Measurements from ENCODE around the gene PPM1A.
A peak's percentile ranks its signal among the peaks of the same experiment; 100 is the strongest.

Gene PPM1A

GRCh38 chr14:60275932-60276331 lies 26.9 kb downstream of the PPM1A start:
- no peaks in the 10 kb centered on the region for H3K36me3 ChIP-seq (ENCODE audit: insufficient read depth, low read depth, low read length)
- H3K9ac ChIP-seq (ENCODE audit: low read depth, low read length): no peak overlapping the region; the same call in 1 of the 2 replicates
- H3K4me3 ChIP-seq (ENCODE audit: low read length): no peak overlapping the region
- H3K9me3 ChIP-seq (ENCODE audit: insufficient read depth, low read depth, low read length): no peaks in the 10 kb centered on the region
- H3K4me1 ChIP-seq (ENCODE audit: insufficient read depth, low read length): peaks cover 35% of the 10 kb centered on the region
- H3K27ac ChIP-seq (ENCODE audit: low read length): no peak overlapping the region
- no peaks in the 10 kb centered on the region for H3K27me3 ChIP-seq (ENCODE audit: insufficient read depth, low read length)

- Histone ChIP-seq H3K4me1 (ENCODE audit: insufficient read depth, low read length) (peaks cover 35% of the 10 kb centered on the region), H3K4me3 (ENCODE audit: low read length) (no peak overlapping the region), H3K9me3 (ENCODE audit: insufficient read depth, low read depth, low read length) (no peaks in the 10 kb centered on the region), H3K36me3 (ENCODE audit: insufficient read depth, low read depth, low read length) (no peaks in the 10 kb centered on the region), H3K27ac (ENCODE audit: low read length) (no peak overlapping the region), H3K9ac (ENCODE audit: low read depth, low read length) (no peak overlapping the region; the same call in 1 of the 2 replicates), H3K27me3 (ENCODE audit: insufficient read depth, low read length) (no peaks in the 10 kb centered on the region)
Measured at GRCh38 chr14:60276347-60276746, 27.3 kb downstream of the PPM1A start.

- H3K36me3 ChIP-seq (ENCODE audit: insufficient read depth, low read depth, low read length): peaks cover 4% of the 10 kb centered on the region
- H3K9ac ChIP-seq (ENCODE audit: low read depth, low read length): peak overlapping the region; percentile 56; the same call in 1 of the 2 replicates
- peak overlapping the region; percentile 44; the same call in 1 of the 2 replicates for H3K4me3 ChIP-seq (ENCODE audit: low read length)
- peaks cover 33% of the 10 kb centered on the region for H3K4me1 ChIP-seq (ENCODE audit: insufficient read depth, low read length)
- H3K9me3 ChIP-seq (ENCODE audit: insufficient read depth, low read depth, low read length): no peaks in the 10 kb centered on the region
- no peaks in the 10 kb centered on the region for H3K27me3 ChIP-seq (ENCODE audit: insufficient read depth, low read length)
- H3K27ac ChIP-seq (ENCODE audit: low read length): no peak overlapping the region
Measured at GRCh38 chr14:60277605-60278190, 28.7 kb downstream of the PPM1A start.

- Histone ChIP-seq H3K4me1 (ENCODE audit: insufficient read depth, low read length) (peaks cover 33% of the 10 kb centered on the region), H3K36me3 (ENCODE audit: insufficient read depth, low read depth, low read length) (peaks cover 10% of the 10 kb centered on the region), H3K4me3 (ENCODE audit: low read length) (peak overlapping the region; percentile 44), H3K27ac (ENCODE audit: low read length) (peak overlapping the region; percentile 52), H3K9me3 (ENCODE audit: insufficient read depth, low read depth, low read length) (no peaks in the 10 kb centered on the region), H3K27me3 (ENCODE audit: insufficient read depth, low read length) (no peaks in the 10 kb centered on the region), H3K9ac (ENCODE audit: low read depth, low read length) (peak overlapping the region; percentile 56; the same call in 1 of the 2 replicates)
Measured at GRCh38 chr14:60278350-60278749, 29.3 kb downstream of the PPM1A start.

GRCh38 chr14:60287452-60287851 lies 38.4 kb downstream of the PPM1A start:
- Histone ChIP-seq H3K9me3 (ENCODE audit: insufficient read depth, low read depth, low read length) (no peaks in the 10 kb centered on the region), H3K4me1 (ENCODE audit: insufficient read depth, low read length) (peaks cover 8% of the 10 kb centered on the region), H3K27me3 (ENCODE audit: insufficient read depth, low read length) (no peaks in the 10 kb centered on the region), H3K27ac (ENCODE audit: low read length) (no peak overlapping the region), H3K4me3 (ENCODE audit: low read length) (no peak overlapping the region), H3K36me3 (ENCODE audit: insufficient read depth, low read depth, low read length) (peaks cover 47% of the 10 kb centered on the region), H3K9ac (ENCODE audit: low read depth, low read length) (no peak overlapping the region)

GRCh38 chr14:60288279-60288678 lies 39.3 kb downstream of the PPM1A start:
- Histone ChIP-seq H3K4me1 (ENCODE audit: insufficient read depth, low read length) (peaks cover 8% of the 10 kb centered on the region), H3K36me3 (ENCODE audit: insufficient read depth, low read depth, low read length) (peaks cover 47% of the 10 kb centered on the region), H3K9ac (ENCODE audit: low read depth, low read length) (no peak overlapping the region)

GRCh38 chr14:60294411-60295069 lies 45.5 kb downstream of the PPM1A start:
- H3K27ac ChIP-seq (ENCODE audit: low read length): no peak overlapping the region
- no peaks in the 10 kb centered on the region for H3K27me3 ChIP-seq (ENCODE audit: insufficient read depth, low read length)
- no peaks in the 10 kb centered on the region for H3K9me3 ChIP-seq (ENCODE audit: insufficient read depth, low read depth, low read length)
- H3K36me3 ChIP-seq (ENCODE audit: insufficient read depth, low read depth, low read length): peaks cover 30% of the 10 kb centered on the region
- no peak overlapping the region for H3K9ac ChIP-seq (ENCODE audit: low read depth, low read length)
- peaks cover 13% of the 10 kb centered on the region for H3K4me1 ChIP-seq (ENCODE audit: insufficient read depth, low read length)
- H3K4me3 ChIP-seq (ENCODE audit: low read length): no peak overlapping the region

More at GRCh38 chr14:60288279-60288678, 39.3 kb downstream of the PPM1A start:
- H3K4me3 ChIP-seq (ENCODE audit: low read length): no peak overlapping the region
- no peaks in the 10 kb centered on the region for H3K9me3 ChIP-seq (ENCODE audit: insufficient read depth, low read depth, low read length)
- H3K27ac ChIP-seq (ENCODE audit: low read length): no peak overlapping the region
- H3K27me3 ChIP-seq (ENCODE audit: insufficient read depth, low read length): no peaks in the 10 kb centered on the region

GRCh38 chr14:60300019-60300418 lies 51.0 kb downstream of the PPM1A start:
- H3K9me3 ChIP-seq (ENCODE audit: insufficient read depth, low read depth, low read length): no peaks in the 10 kb centered on the region
- no peaks in the 10 kb centered on the region for H3K36me3 ChIP-seq (ENCODE audit: insufficient read depth, low read depth, low read length)
- peaks cover 26% of the 10 kb centered on the region for H3K4me1 ChIP-seq (ENCODE audit: insufficient read depth, low read length)
- H3K27ac ChIP-seq (ENCODE audit: low read length): no peak overlapping the region
- no peak overlapping the region for H3K9ac ChIP-seq (ENCODE audit: low read depth, low read length)
- no peaks in the 10 kb centered on the region for H3K27me3 ChIP-seq (ENCODE audit: insufficient read depth, low read length)
- H3K4me3 ChIP-seq (ENCODE audit: low read length): no peak overlapping the region

- Histone ChIP-seq H3K4me3 (ENCODE audit: low read length) (no peak overlapping the region), H3K27ac (ENCODE audit: low read length) (no peak overlapping the region), H3K4me1 (ENCODE audit: insufficient read depth, low read length) (peaks cover 25% of the 10 kb centered on the region), H3K27me3 (ENCODE audit: insufficient read depth, low read length) (no peaks in the 10 kb centered on the region), H3K36me3 (ENCODE audit: insufficient read depth, low read depth, low read length) (no peaks in the 10 kb centered on the region), H3K9me3 (ENCODE audit: insufficient read depth, low read depth, low read length) (no peaks in the 10 kb centered on the region), H3K9ac (ENCODE audit: low read depth, low read length) (no peak overlapping the region)
Measured at GRCh38 chr14:60301685-60302084, 52.7 kb downstream of the PPM1A start.

- H3K4me1 ChIP-seq (ENCODE audit: insufficient read depth, low read length): peaks cover 25% of the 10 kb centered on the region
- H3K9ac ChIP-seq (ENCODE audit: low read depth, low read length): no peak overlapping the region
- H3K36me3 ChIP-seq (ENCODE audit: insufficient read depth, low read depth, low read length): no peaks in the 10 kb centered on the region
Measured at GRCh38 chr14:60302663-60303062, 53.6 kb downstream of the PPM1A start.

GRCh38 chr14:60303745-60304144 lies 54.7 kb downstream of the PPM1A start:
- no peak overlapping the region for H3K9ac ChIP-seq (ENCODE audit: low read depth, low read length)
- peaks cover 25% of the 10 kb centered on the region for H3K4me1 ChIP-seq (ENCODE audit: insufficient read depth, low read length)
- H3K36me3 ChIP-seq (ENCODE audit: insufficient read depth, low read depth, low read length): no peaks in the 10 kb centered on the region
- no peaks in the 10 kb centered on the region for H3K9me3 ChIP-seq (ENCODE audit: insufficient read depth, low read depth, low read length)
- H3K4me3 ChIP-seq (ENCODE audit: low read length): no peak overlapping the region
- no peaks in the 10 kb centered on the region for H3K27me3 ChIP-seq (ENCODE audit: insufficient read depth, low read length)
- no peak overlapping the region for H3K27ac ChIP-seq (ENCODE audit: low read length)

More at GRCh38 chr14:60302663-60303062, 53.6 kb downstream of the PPM1A start:
- Histone ChIP-seq H3K27me3 (ENCODE audit: insufficient read depth, low read length) (no peaks in the 10 kb centered on the region), H3K9me3 (ENCODE audit: insufficient read depth, low read depth, low read length) (no peaks in the 10 kb centered on the region), H3K27ac (ENCODE audit: low read length) (no peak overlapping the region), H3K4me3 (ENCODE audit: low read length) (no peak overlapping the region)

GRCh38 chr14:60304509-60304908 lies 55.5 kb downstream of the PPM1A start:
- no peak overlapping the region for H3K4me3 ChIP-seq (ENCODE audit: low read length)
- no peak overlapping the region for H3K9ac ChIP-seq (ENCODE audit: low read depth, low read length)
- no peaks in the 10 kb centered on the region for H3K27me3 ChIP-seq (ENCODE audit: insufficient read depth, low read length)
- peaks cover 25% of the 10 kb centered on the region for H3K4me1 ChIP-seq (ENCODE audit: insufficient read depth, low read length)
- H3K9me3 ChIP-seq (ENCODE audit: insufficient read depth, low read depth, low read length): no peaks in the 10 kb centered on the region
- no peak overlapping the region for H3K27ac ChIP-seq (ENCODE audit: low read length)
- no peaks in the 10 kb centered on the region for H3K36me3 ChIP-seq (ENCODE audit: insufficient read depth, low read depth, low read length)

Measured in iPS-20b (cell line).